Fibroblast of lung (primary cell): ENCODE measurements around the gene RAB11FIP3. TPM values are rescaled to one million over a fixed set of nuclear protein-coding genes. Genes with fewer than 3 reads are reported as not detected.

Experiments
- DNase-seq, 2 donors: peaks; one replicate each; pipeline versions ENCODE4 v3.0.0 to v3.0.0-alpha.2; 2010; ENCODE audit warnings: low read depth in 2 of 2
- H2AFZ ChIP-seq: 2 replicates; pipeline ENCODE4 v1.5.1; 2012; ENCODE audit warnings: low read length, control low read depth, inconsistent platforms
- H3K27ac ChIP-seq: 2 replicates; pipeline ENCODE4 v1.5.1; 2011; ENCODE audit warnings: low read length, control low read depth; ENCODE audit not compliant: insufficient read depth
- H3K27me3 ChIP-seq: 2 replicates; pipeline ENCODE4 v1.5.1; 2011; ENCODE audit warnings: mild to moderate bottlenecking, low read length; ENCODE audit not compliant: control insufficient read depth, insufficient read depth
- H3K36me3 ChIP-seq: 2 replicates; pipeline ENCODE4 v1.5.1; 2011; ENCODE audit warnings: low read length; ENCODE audit not compliant: control insufficient read depth, insufficient read depth
- H3K4me1 ChIP-seq: 2 replicates; pipeline ENCODE4 v1.5.1; 2011; ENCODE audit warnings: low read length; ENCODE audit not compliant: control insufficient read depth, insufficient read depth; ENCODE audit errors: extremely low read depth
- H3K4me2 ChIP-seq: 2 replicates; pipeline ENCODE4 v1.5.1; 2011; ENCODE audit warnings: low read length, control low read depth; ENCODE audit not compliant: insufficient read depth; ENCODE audit errors: extremely low read depth
- H3K4me3 ChIP-seq, 4 experiments: fragments of 200-600 bp in 1 of 4; sonication (generic) in 1 of 4; replicated peaks in 1 of 4; 2 replicates each; pipeline ENCODE4 v1.5.1; 2011 to 2016; ENCODE audit warnings: low read length in 4 of 4, low read depth in 3 of 4, mild to moderate bottlenecking in 3 of 4, control low read depth in 2 of 4, inconsistent platforms in 1 of 4, mixed read lengths in 1 of 4; ENCODE audit not compliant: insufficient read depth in 1 of 4; ENCODE audit errors: control extremely low read depth in 1 of 4
- H3K79me2 ChIP-seq: 2 replicates; pipeline ENCODE4 v1.5.1; 2012; ENCODE audit warnings: mild to moderate bottlenecking, low read length, inconsistent platforms; ENCODE audit not compliant: control insufficient read depth, insufficient read depth
- H3K9ac ChIP-seq: 2 replicates; pipeline ENCODE4 v1.5.1; 2011; ENCODE audit warnings: mild to moderate bottlenecking, low read length, control low read depth; ENCODE audit not compliant: insufficient read depth
- H3K9me3 ChIP-seq: 2 replicates; pipeline ENCODE4 v1.5.1; 2012; ENCODE audit warnings: low read depth, low read length; ENCODE audit not compliant: control insufficient read depth, insufficient read depth
- H4K20me1 ChIP-seq: 2 replicates; pipeline ENCODE4 v1.5.1; 2011; ENCODE audit warnings: low read length; ENCODE audit not compliant: control insufficient read depth, insufficient read depth; ENCODE audit errors: extremely low read depth
- CTCF ChIP-seq, 2 donors: IDR thresholded peaks in 1 of 2; conservative IDR thresholded peaks in 1 of 2; 1 replicate in 1 of 2; 2 replicates in 1 of 2; pipeline ENCODE4 v1.5.1; 2011 to 2012; ENCODE audit warnings: low read length in 2 of 2, control low read depth in 1 of 2, inconsistent platforms in 1 of 2, low read depth in 1 of 2, mild to moderate bottlenecking in 1 of 2
- EZH2 ChIP-seq: IDR thresholded peaks from 2 replicates; pipeline ENCODE4 v1.5.1; 2012; ENCODE audit warnings: low read length, control low read depth, mild to moderate bottlenecking; ENCODE audit errors: missing control alignments
- polyA plus RNA-seq, 2 donors: library from polyadenylated mRNA; depleted of rRNA in 1 of 2; stranded (reverse) in 1 of 2; unstranded in 1 of 2; fragments of >200 nt; gene quantifications; 2 replicates each; pipeline ENCODE4 v1.2.1, GENCODE V29; 2011 to 2012; ENCODE audit warnings: missing spikeins in 1 of 2
- total RNA-seq: library from RNA; depleted of rRNA; stranded (reverse); fragments of >200 nt; gene quantifications from 2 replicates; pipeline ENCODE4 v1.2.1, GENCODE V29; 2014

Gene RAB11FIP3
- total and polyA plus RNA-seq, 2 donors (not counting 1 experiment from before 2014, with no cell fraction given) = 7.3 to 22.1 TPM

GRCh38 chr16:426115-426905, 861 bp downstream of the RAB11FIP3 start:
- DNase-seq = peak in 1 of 2 donors; percentile 6
- Histone ChIP-seq H3K36me3 (no peaks in the 10 kb centered on the region), H3K9me3 (no peaks in the 10 kb centered on the region), H3K9ac (peak overlapping the region; percentile 69), H3K79me2 (peaks cover 25% of the 10 kb centered on the region), H2AFZ (no peak overlapping the region), H3K27me3 (no peaks in the 10 kb centered on the region), H3K4me1 (peaks cover 3% of the 10 kb centered on the region), H4K20me1 (no peaks in the 10 kb centered on the region), H3K4me2 (peak overlapping the region; percentile 38), H3K27ac (peak overlapping the region; percentile 18), H3K4me3 (peak overlapping the region; percentile 51 to 83 (median 80))
- TF ChIP-seq CTCF (conservative IDR thresholded peaks at IDR 0.05 in 1 of 2, IDR thresholded peaks at IDR 0.05 in 1 of 2; ENCODE audit: low read depth in 1 of 2, low read length in 2 of 2) = no peak
- no peak for TF ChIP-seq EZH2

GRCh38 chr16:426906-427249, 1.4 kb downstream of the RAB11FIP3 start:
- no peak for DNase-seq
- Histone ChIP-seq H3K4me1 (peaks cover 3% of the 10 kb centered on the region), H3K4me3 (peak overlapping the region; percentile 51 to 83 (median 80)), H3K27me3 (no peaks in the 10 kb centered on the region), H3K79me2 (peaks cover 25% of the 10 kb centered on the region), H3K36me3 (no peaks in the 10 kb centered on the region), H3K4me2 (peak overlapping the region; percentile 38), H2AFZ (no peak overlapping the region), H3K9me3 (no peaks in the 10 kb centered on the region), H3K27ac (no peak overlapping the region), H4K20me1 (no peaks in the 10 kb centered on the region), H3K9ac (peak overlapping the region; percentile 69)
- no peak for TF ChIP-seq EZH2
- no peak for TF ChIP-seq CTCF (conservative IDR thresholded peaks at IDR 0.05 in 1 of 2, IDR thresholded peaks at IDR 0.05 in 1 of 2; ENCODE audit: low read depth in 1 of 2, low read length in 2 of 2)

- Histone ChIP-seq H3K36me3 (no peaks in the 10 kb centered on the region), H3K9ac (no peak overlapping the region), H3K27me3 (no peaks in the 10 kb centered on the region), H3K4me1 (peaks cover 3% of the 10 kb centered on the region), H4K20me1 (no peaks in the 10 kb centered on the region), H3K27ac (no peak overlapping the region), H3K79me2 (peaks cover 25% of the 10 kb centered on the region), H3K9me3 (no peaks in the 10 kb centered on the region), H3K4me2 (peak overlapping the region; percentile 38), H2AFZ (no peak overlapping the region), H3K4me3 (peak overlapping the region; percentile 51 to 83 (median 80))
- no peak for DNase-seq
- no peak for TF ChIP-seq EZH2
- no peak for TF ChIP-seq CTCF (conservative IDR thresholded peaks at IDR 0.05 in 1 of 2, IDR thresholded peaks at IDR 0.05 in 1 of 2; ENCODE audit: low read depth in 1 of 2, low read length in 2 of 2)
Measured at GRCh38 chr16:427250-427649, 1.8 kb downstream of the RAB11FIP3 start.
